ENCODE data around the gene LYRM9. TPM values are rescaled to one million over a fixed set of nuclear protein-coding genes. Genes with fewer than 3 reads are reported as not detected.

Gene LYRM9
- 11.1 TPM for polyA plus RNA-seq (2012; ENCODE audit: missing spikeins)

- DNase-seq (ENCODE audit: insufficient read length) (peak; percentile 82), FAIRE-seq (peak; percentile 98)
Observed at GRCh38 chr17:27892866-27893769, at the start of gene LYRM9. TSS of gene LYRM9 (minus strand) at chr17:27893365. CDS start at chr17:27882694, 10,671 bp downstream.

GRCh38 chr17:27940503-27941428, 47.6 kb upstream of the LYRM9 start:
- no peak for DNase-seq (ENCODE audit: insufficient read length)
- no peak for FAIRE-seq
- TF ChIP-seq POLR2A (IDR thresholded peaks at IDR 0.05; ENCODE audit: low read depth, low read length) (no peak), TAF1 (IDR thresholded peaks at IDR 0.05; ENCODE audit: borderline replicate concordance, low read depth, low read length) (no peak), POLR2AphosphoS5 (IDR thresholded peaks at IDR 0.05; ENCODE audit: low read depth, low read length) (no peak)

More at GRCh38 chr17:27892866-27893769, at the start of gene LYRM9:
- TF ChIP-seq TAF1 (IDR thresholded peaks at IDR 0.05; ENCODE audit: borderline replicate concordance, low read depth, low read length) (no peak), POLR2A (IDR thresholded peaks at IDR 0.05; ENCODE audit: low read depth, low read length) (peak; percentile 29; the same call in 1 of the 2 replicates), POLR2AphosphoS5 (IDR thresholded peaks at IDR 0.05; ENCODE audit: low read depth, low read length) (no peak)

GRCh38 chr17:27939474-27940465, 46.6 kb upstream of the LYRM9 start:
- no peak for TF ChIP-seq POLR2AphosphoS5 (IDR thresholded peaks at IDR 0.05; ENCODE audit: low read depth, low read length)
- no peak for TF ChIP-seq TAF1 (IDR thresholded peaks at IDR 0.05; ENCODE audit: borderline replicate concordance, low read depth, low read length)
- TF ChIP-seq POLR2A (IDR thresholded peaks at IDR 0.05; ENCODE audit: low read depth, low read length) = no peak
- peak; percentile 70 for FAIRE-seq

GRCh38 chr17:27938864-27939263, 45.7 kb upstream of the LYRM9 start:
- TF ChIP-seq TAF1 (IDR thresholded peaks at IDR 0.05; ENCODE audit: borderline replicate concordance, low read depth, low read length) (no peak), POLR2AphosphoS5 (IDR thresholded peaks at IDR 0.05; ENCODE audit: low read depth, low read length) (no peak), POLR2A (IDR thresholded peaks at IDR 0.05; ENCODE audit: low read depth, low read length) (no peak)
- FAIRE-seq (no peak), DNase-seq (ENCODE audit: insufficient read length) (no peak)

More at GRCh38 chr17:27939474-27940465, 46.6 kb upstream of the LYRM9 start:
- DNase-seq (ENCODE audit: insufficient read length) = no peak

- no peak for FAIRE-seq
- no peak for DNase-seq (ENCODE audit: insufficient read length)
- no peak for TF ChIP-seq POLR2A (IDR thresholded peaks at IDR 0.05; ENCODE audit: low read depth, low read length)
- no peak for TF ChIP-seq POLR2AphosphoS5 (IDR thresholded peaks at IDR 0.05; ENCODE audit: low read depth, low read length)
- no peak for TF ChIP-seq TAF1 (IDR thresholded peaks at IDR 0.05; ENCODE audit: borderline replicate concordance, low read depth, low read length)
Observed at GRCh38 chr17:27938241-27938640, 45.1 kb upstream of the LYRM9 start.

- DNase-seq (ENCODE audit: insufficient read length) (no peak), FAIRE-seq (no peak)
- TF ChIP-seq TAF1 (IDR thresholded peaks at IDR 0.05; ENCODE audit: borderline replicate concordance, low read depth, low read length) (no peak), POLR2A (IDR thresholded peaks at IDR 0.05; ENCODE audit: low read depth, low read length) (no peak), POLR2AphosphoS5 (IDR thresholded peaks at IDR 0.05; ENCODE audit: low read depth, low read length) (no peak)
Observed at GRCh38 chr17:27937025-27937546, 43.9 kb upstream of the LYRM9 start.

GRCh38 chr17:27930000-27930399, 36.8 kb upstream of the LYRM9 start:
- no peak for FAIRE-seq
- DNase-seq (ENCODE audit: insufficient read length) = no peak
- TF ChIP-seq POLR2AphosphoS5 (IDR thresholded peaks at IDR 0.05; ENCODE audit: low read depth, low read length) (no peak), POLR2A (IDR thresholded peaks at IDR 0.05; ENCODE audit: low read depth, low read length) (no peak), TAF1 (IDR thresholded peaks at IDR 0.05; ENCODE audit: borderline replicate concordance, low read depth, low read length) (no peak)

- FAIRE-seq (no peak), DNase-seq (ENCODE audit: insufficient read length) (no peak)
- no peak for TF ChIP-seq POLR2A (IDR thresholded peaks at IDR 0.05; ENCODE audit: low read depth, low read length)
- TF ChIP-seq TAF1 (IDR thresholded peaks at IDR 0.05; ENCODE audit: borderline replicate concordance, low read depth, low read length) = no peak
- no peak for TF ChIP-seq POLR2AphosphoS5 (IDR thresholded peaks at IDR 0.05; ENCODE audit: low read depth, low read length)
Observed at GRCh38 chr17:27928587-27928986, 35.4 kb upstream of the LYRM9 start.

GRCh38 chr17:27927781-27928180, 34.6 kb upstream of the LYRM9 start:
- no peak for TF ChIP-seq POLR2AphosphoS5 (IDR thresholded peaks at IDR 0.05; ENCODE audit: low read depth, low read length)
- TF ChIP-seq TAF1 (IDR thresholded peaks at IDR 0.05; ENCODE audit: borderline replicate concordance, low read depth, low read length) = no peak
- TF ChIP-seq POLR2A (IDR thresholded peaks at IDR 0.05; ENCODE audit: low read depth, low read length) = no peak
- FAIRE-seq = no peak
- DNase-seq (ENCODE audit: insufficient read length) = no peak

- no peak for FAIRE-seq
- no peak for DNase-seq (ENCODE audit: insufficient read length)
- TF ChIP-seq TAF1 (IDR thresholded peaks at IDR 0.05; ENCODE audit: borderline replicate concordance, low read depth, low read length) (no peak), POLR2A (IDR thresholded peaks at IDR 0.05; ENCODE audit: low read depth, low read length) (no peak), POLR2AphosphoS5 (IDR thresholded peaks at IDR 0.05; ENCODE audit: low read depth, low read length) (no peak)
Observed at GRCh38 chr17:27921599-27921998, 28.4 kb upstream of the LYRM9 start.
